ENCODE results near the gene IRX2.

The IRX2 gene

GRCh38 chr5:2740876-2741555, 10.5 kb downstream of the IRX2 start:
- no peak for TF ChIP-seq GATA2 (IDR thresholded peaks at IDR 0.05; ENCODE audit: low read depth, low read length)
- no peak for TF ChIP-seq GATA3 (IDR thresholded peaks at IDR 0.05; ENCODE audit: low read depth, low read length)

GRCh38 chr5:2740051-2740875, 11.2 kb downstream of the IRX2 start:
- no peak for TF ChIP-seq GATA2 (IDR thresholded peaks at IDR 0.05; ENCODE audit: low read depth, low read length)
- TF ChIP-seq GATA3 (IDR thresholded peaks at IDR 0.05; ENCODE audit: low read depth, low read length): no peak

- TF ChIP-seq GATA2 (IDR thresholded peaks at IDR 0.05; ENCODE audit: low read depth, low read length) (no peak), GATA3 (IDR thresholded peaks at IDR 0.05; ENCODE audit: low read depth, low read length) (no peak)
Measured at GRCh38 chr5:2739360-2740050, 12.0 kb downstream of the IRX2 start.

GRCh38 chr5:2738700-2739359, 12.6 kb downstream of the IRX2 start:
- TF ChIP-seq GATA3 (IDR thresholded peaks at IDR 0.05; ENCODE audit: low read depth, low read length): no peak
- TF ChIP-seq GATA2 (IDR thresholded peaks at IDR 0.05; ENCODE audit: low read depth, low read length): no peak

GRCh38 chr5:2738156-2738699, 13.2 kb downstream of the IRX2 start:
- TF ChIP-seq GATA3 (IDR thresholded peaks at IDR 0.05; ENCODE audit: low read depth, low read length) (no peak), GATA2 (IDR thresholded peaks at IDR 0.05; ENCODE audit: low read depth, low read length) (no peak)

- TF ChIP-seq GATA3 (IDR thresholded peaks at IDR 0.05; ENCODE audit: low read depth, low read length): no peak
- TF ChIP-seq GATA2 (IDR thresholded peaks at IDR 0.05; ENCODE audit: low read depth, low read length): no peak
Measured at GRCh38 chr5:2737273-2738155, 14.0 kb downstream of the IRX2 start.

GRCh38 chr5:2736872-2737271, 14.6 kb downstream of the IRX2 start:
- no peak for TF ChIP-seq GATA2 (IDR thresholded peaks at IDR 0.05; ENCODE audit: low read depth, low read length)
- no peak for TF ChIP-seq GATA3 (IDR thresholded peaks at IDR 0.05; ENCODE audit: low read depth, low read length)

- no peak for TF ChIP-seq GATA2 (IDR thresholded peaks at IDR 0.05; ENCODE audit: low read depth, low read length)
Measured at GRCh38 chr5:2735996-2736395, 15.5 kb downstream of the IRX2 start.

- TF ChIP-seq GATA3 (IDR thresholded peaks at IDR 0.05; ENCODE audit: low read depth, low read length) (no peak), GATA2 (IDR thresholded peaks at IDR 0.05; ENCODE audit: low read depth, low read length) (no peak)
Measured at GRCh38 chr5:2732850-2733249, 18.6 kb downstream of the IRX2 start.

- TF ChIP-seq GATA2 (IDR thresholded peaks at IDR 0.05; ENCODE audit: low read depth, low read length) (no peak), GATA3 (IDR thresholded peaks at IDR 0.05; ENCODE audit: low read depth, low read length) (no peak)
Measured at GRCh38 chr5:2732004-2732403, 19.5 kb downstream of the IRX2 start.

GRCh38 chr5:2729189-2729588, 22.3 kb downstream of the IRX2 start:
- TF ChIP-seq GATA3 (IDR thresholded peaks at IDR 0.05; ENCODE audit: low read depth, low read length) (no peak), GATA2 (IDR thresholded peaks at IDR 0.05; ENCODE audit: low read depth, low read length) (no peak)

GRCh38 chr5:2727550-2727949, 23.9 kb downstream of the IRX2 start:
- TF ChIP-seq GATA3 (IDR thresholded peaks at IDR 0.05; ENCODE audit: low read depth, low read length) (no peak), GATA2 (IDR thresholded peaks at IDR 0.05; ENCODE audit: low read depth, low read length) (no peak)
